Activated CD4-positive, alpha-beta T cell treated with anti-CD3 and anti-CD28 coated beads for 4 hours (primary cell): Measurements from ENCODE around the gene MSGN1.

Experiments
- DNase-seq, 2 donors: peaks; one replicate each; pipeline ENCODE4 v3.0.0-alpha.2; 2020

MSGN1 gene

GRCh38 chr2:17850151-17850550 is 33.9 kb downstream of the MSGN1 start:
- DNase-seq = no peak

GRCh38 chr2:17851731-17852585 is 35.7 kb downstream of the MSGN1 start:
- DNase-seq = no peak

GRCh38 chr2:17853799-17854198 is 37.5 kb downstream of the MSGN1 start:
- DNase-seq = no peak

GRCh38 chr2:17857021-17857420 is 40.8 kb downstream of the MSGN1 start:
- DNase-seq = no peak

GRCh38 chr2:17858064-17858463 is 41.8 kb downstream of the MSGN1 start:
- no peak for DNase-seq

- no peak for DNase-seq
Measured at GRCh38 chr2:17863539-17863938, 47.3 kb downstream of the MSGN1 start.

- DNase-seq = no peak
Measured at GRCh38 chr2:17864676-17865075, 48.4 kb downstream of the MSGN1 start.

GRCh38 chr2:17867133-17867532 is 50.9 kb downstream of the MSGN1 start:
- DNase-seq = no peak
